ENCODE measurements around the gene M6PR.
"Not testable (repeated sequence)": the region's sequence is repeated elsewhere in the genome, so short reads cannot be mapped to it uniquely, and the experiment has no call there.

- TF ChIP-seq CTCF, POLR2A (IDR thresholded peaks at IDR 0.05): not testable (repeated sequence)
Measured at GRCh38 chr12:8932464-8932863, 17.0 kb downstream of the M6PR start.
